ENCODE data around the gene UTY. TPM values are rescaled to one million over a fixed set of nuclear protein-coding genes. Genes with fewer than 3 reads are reported as not detected.
"Not testable (repeated sequence)": the region's sequence is repeated elsewhere in the genome, so short reads cannot be mapped to it uniquely, and the experiment has no call there.

UTY gene
- total RNA-seq, 1 donor from 2014 or later, result 32.4 TPM

DNA sequence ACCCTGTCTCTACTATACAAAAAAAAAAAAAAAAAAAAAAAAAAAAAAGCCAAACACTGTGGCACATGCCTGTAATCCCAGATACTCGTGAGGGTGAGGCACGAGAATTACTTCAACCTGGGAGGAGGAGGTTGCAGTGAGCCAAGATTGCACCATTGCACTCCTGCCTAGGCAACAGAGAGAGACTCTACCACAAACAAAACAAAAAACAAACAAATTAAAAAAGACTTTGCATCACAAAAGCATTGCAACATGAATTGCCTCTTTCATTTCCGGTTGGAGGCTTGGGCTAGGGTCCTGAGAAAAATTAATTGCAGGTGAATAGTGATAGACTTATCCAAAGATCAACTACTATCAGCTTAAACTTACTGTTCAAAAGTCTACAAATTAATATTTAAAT lies 180.4 kb downstream of the UTY start:
- Histone ChIP-seq H3K27me3 (ENCODE audit: low read depth) (no peaks in the 10 kb centered on the region), H3K9me3 (no peaks in the 10 kb centered on the region), H3K4me1 (no peaks in the 10 kb centered on the region), H3K4me3 (no peak overlapping the region), H3K27ac (no peak overlapping the region), H3K36me3 (peaks cover 78% of the 10 kb centered on the region)
- ATAC-seq (no peak), DNase-seq (peak; percentile 42)
- intact Hi-C loops (cut with DNase I), result no loop called here
- TF ChIP-seq, protein P1, sequence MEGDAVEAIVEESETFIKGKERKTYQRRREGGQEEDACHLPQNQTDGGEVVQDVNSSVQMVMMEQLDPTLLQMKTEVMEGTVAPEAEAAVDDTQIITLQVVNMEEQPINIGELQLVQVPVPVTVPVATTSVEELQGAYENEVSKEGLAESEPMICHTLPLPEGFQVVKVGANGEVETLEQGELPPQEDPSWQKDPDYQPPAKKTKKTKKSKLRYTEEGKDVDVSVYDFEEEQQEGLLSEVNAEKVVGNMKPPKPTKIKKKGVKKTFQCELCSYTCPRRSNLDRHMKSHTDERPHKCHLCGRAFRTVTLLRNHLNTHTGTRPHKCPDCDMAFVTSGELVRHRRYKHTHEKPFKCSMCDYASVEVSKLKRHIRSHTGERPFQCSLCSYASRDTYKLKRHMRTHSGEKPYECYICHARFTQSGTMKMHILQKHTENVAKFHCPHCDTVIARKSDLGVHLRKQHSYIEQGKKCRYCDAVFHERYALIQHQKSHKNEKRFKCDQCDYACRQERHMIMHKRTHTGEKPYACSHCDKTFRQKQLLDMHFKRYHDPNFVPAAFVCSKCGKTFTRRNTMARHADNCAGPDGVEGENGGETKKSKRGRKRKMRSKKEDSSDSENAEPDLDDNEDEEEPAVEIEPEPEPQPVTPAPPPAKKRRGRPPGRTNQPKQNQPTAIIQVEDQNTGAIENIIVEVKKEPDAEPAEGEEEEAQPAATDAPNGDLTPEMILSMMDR (IDR thresholded peaks at IDR 0.05), result no peak

DNA sequence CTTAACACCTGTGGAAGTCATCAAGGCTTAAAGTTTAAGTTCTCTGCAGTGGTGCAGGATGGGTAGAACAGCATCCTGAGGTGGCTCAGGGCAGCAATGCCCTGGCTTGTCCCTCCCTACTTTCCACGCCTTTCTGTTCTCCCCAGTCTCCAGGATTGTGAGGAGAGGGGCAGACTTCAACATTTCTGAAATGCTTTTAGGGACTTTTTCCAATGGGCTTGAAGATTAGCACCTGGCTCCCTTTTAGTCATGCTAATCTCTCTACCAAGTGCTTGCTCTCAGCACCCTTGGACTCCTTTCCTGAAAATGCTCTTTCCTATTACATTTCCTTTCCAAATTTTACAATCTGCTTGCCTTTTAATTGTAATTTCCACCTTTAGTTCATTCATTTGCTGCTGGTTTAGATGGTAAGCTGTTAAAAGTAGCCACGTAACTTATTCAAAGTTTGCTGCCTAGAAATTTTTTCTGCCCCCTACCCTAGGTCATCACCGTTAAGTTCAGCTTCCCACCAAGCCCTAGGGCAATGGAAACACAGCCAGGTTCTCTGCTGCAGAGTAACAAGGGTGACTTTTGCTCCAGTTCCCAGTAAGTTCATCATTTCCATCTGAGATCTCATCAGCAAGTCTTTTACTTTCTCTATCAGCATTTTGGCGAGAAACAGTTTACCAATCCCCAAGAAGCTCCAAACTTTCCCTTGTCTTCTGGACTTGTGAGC lies 183.5 kb downstream of the UTY start:
- Histone ChIP-seq H3K4me1 (no peaks in the 10 kb centered on the region), H3K4me3 (no peak overlapping the region), H3K36me3 (peaks cover 48% of the 10 kb centered on the region), H3K9me3 (no peaks in the 10 kb centered on the region), H3K27ac (no peak overlapping the region), H3K27me3 (ENCODE audit: low read depth) (no peaks in the 10 kb centered on the region)
- ATAC-seq, result no peak
- DNase-seq, result no peak
- intact Hi-C loops (cut with DNase I), result no loop called here
- TF ChIP-seq, protein P1 (IDR thresholded peaks at IDR 0.05), result no peak

DNA sequence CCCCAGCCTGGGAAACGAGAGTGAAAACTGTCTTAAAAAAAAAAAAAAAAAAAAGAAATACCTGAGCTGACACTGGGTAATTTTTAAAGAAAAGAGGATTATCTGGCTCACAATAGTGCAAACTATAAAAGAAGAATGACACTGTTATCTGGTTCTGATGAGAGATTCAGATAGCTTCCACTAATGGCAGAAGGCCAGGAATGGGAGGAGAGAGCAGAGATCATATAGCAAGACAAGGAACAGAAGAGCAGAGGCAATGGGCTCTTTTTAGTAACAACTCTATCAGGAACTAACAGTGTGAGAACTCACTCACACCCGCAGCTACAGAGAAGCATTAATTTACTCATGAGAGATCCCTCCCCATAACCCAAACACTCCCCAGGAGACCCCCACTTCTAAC lies 184.8 kb downstream of the UTY start:
- intact Hi-C loops (cut with DNase I), result no loop called here
- Histone ChIP-seq H3K27ac (no peak overlapping the region), H3K27me3 (ENCODE audit: low read depth) (no peaks in the 10 kb centered on the region), H3K36me3 (peaks cover 52% of the 10 kb centered on the region), H3K4me1 (no peaks in the 10 kb centered on the region), H3K9me3 (no peaks in the 10 kb centered on the region), H3K4me3 (no peak overlapping the region)
- ATAC-seq, result no peak
- TF ChIP-seq, protein P1 (IDR thresholded peaks at IDR 0.05), result no peak
- no peak for DNase-seq

DNA sequence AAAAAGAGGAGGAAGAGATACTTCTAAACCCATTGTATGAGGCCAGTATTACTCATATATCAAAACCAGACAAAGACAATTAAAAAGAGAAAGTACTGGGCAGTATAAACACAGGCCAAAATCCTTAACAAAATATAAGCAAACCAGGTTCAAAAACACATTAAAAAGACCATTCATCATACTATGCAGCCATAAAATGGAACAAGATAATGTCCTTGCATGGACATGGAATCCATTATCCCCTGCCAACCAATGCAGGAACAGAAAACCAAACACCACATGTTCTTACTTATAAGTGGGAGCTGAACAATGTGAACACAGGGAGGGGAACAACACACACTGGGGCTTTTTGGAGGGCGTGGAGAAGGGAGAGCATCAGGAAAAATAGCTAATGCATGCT lies 188.6 kb downstream of the UTY start:
- no peak overlapping the region for H3K27ac ChIP-seq
- no peaks in the 10 kb centered on the region for H3K27me3 ChIP-seq (ENCODE audit: low read depth)
- H3K4me1 ChIP-seq, result no peaks in the 10 kb centered on the region
- H3K9me3 ChIP-seq, result no peaks in the 10 kb centered on the region
- intact Hi-C loops (cut with DNase I), result no loop called here
- ATAC-seq (no peak), DNase-seq (no peak)
- H3K36me3 ChIP-seq, result peaks cover 30% of the 10 kb centered on the region
- no peak overlapping the region for H3K4me3 ChIP-seq
- TF ChIP-seq, protein P1 (IDR thresholded peaks at IDR 0.05), result no peak

DNA sequence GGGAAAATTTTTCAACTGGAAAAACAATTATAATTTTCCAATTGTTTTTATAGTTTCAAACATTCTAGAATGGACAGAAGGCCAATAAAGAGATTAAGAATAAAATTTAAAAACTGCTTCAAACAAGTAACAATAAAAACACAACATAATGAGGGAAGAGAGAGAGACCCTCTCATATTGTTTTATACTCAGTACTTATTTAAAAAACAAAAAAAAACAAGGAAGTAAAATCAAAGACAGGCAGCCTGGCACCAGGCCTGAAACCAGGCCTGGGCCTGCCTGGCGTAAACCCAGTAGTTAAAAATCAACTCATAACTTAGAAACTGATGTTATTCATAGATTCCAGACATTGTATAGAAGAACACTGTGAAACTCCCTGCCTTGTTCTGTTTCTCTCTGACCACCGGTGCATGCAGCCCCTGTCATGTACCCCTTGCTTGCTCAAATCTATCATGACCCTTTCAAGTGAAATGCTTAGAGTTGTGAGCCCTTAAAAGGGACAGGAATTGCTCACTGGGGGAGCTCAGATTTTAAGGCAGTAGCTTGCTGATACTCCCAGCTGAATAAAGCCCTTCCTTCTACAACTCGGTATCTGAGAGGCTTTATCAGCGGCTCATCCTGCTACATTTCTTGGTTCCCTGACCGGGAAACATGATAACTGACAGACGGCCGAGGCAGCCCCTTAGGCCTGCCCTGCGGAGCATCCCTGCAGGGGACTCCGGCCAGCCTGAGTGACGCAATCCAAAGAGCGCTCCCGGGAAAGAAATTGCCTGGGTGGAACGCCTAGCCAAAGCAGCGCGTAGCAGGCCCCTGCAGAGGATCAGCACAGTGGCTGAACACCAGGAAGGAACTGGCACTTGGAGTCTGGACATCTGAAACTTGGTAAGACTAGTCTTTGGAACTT lies 197.4 kb downstream of the UTY start:
- peak in 1 of 2 donors; percentile 56 for ATAC-seq
- intact Hi-C loops (cut with DNase I); H3K4me1 ChIP-seq; DNase-seq; H3K9me3 ChIP-seq; H3K27ac ChIP-seq; H3K27me3 ChIP-seq (ENCODE audit: low read depth); H3K4me3 ChIP-seq: not testable (repeated sequence)
- peaks cover 28% of the 10 kb centered on the region for H3K36me3 ChIP-seq

DNA sequence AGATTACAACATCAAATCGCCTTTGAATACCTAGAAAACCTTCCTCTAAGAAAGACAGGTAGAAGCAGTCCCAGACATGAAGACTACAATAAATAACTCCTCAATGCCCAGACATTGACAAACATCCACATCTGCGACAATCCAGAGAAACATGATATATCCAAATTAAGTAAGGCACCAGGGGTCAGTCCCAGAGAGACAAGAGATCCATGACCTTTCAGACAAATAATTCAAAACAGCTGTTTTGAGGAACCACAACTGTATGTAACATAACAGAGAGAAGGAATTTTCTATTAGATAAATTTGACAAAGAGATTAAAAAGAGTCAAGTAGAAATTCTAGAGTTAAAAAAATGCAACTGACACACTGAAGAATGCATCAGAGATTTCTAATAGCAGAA lies 200.3 kb downstream of the UTY start:
- ATAC-seq, result no peak
- no peak overlapping the region for H3K4me3 ChIP-seq
- no peak overlapping the region for H3K27ac ChIP-seq
- no peak for DNase-seq
- no peaks in the 10 kb centered on the region for H3K9me3 ChIP-seq
- intact Hi-C loops (cut with DNase I), result no loop called here
- TF ChIP-seq, protein P1 (IDR thresholded peaks at IDR 0.05), result no peak
- peaks cover 14% of the 10 kb centered on the region for H3K36me3 ChIP-seq
- no peaks in the 10 kb centered on the region for H3K4me1 ChIP-seq
- no peaks in the 10 kb centered on the region for H3K27me3 ChIP-seq (ENCODE audit: low read depth)

Data from lower lobe of right lung (tissue), 2 donors.